HepG2 (cell line): ENCODE data around the gene THEM4. TPM values are rescaled to one million over a fixed set of nuclear protein-coding genes. Genes with fewer than 3 reads are reported as not detected.

Experiments used
- ATAC-seq: fragments of 200-7000 bp; cut with Tn5 transposase; 3 replicates; pipeline ENCODE4 v1.9.1; 2020; ENCODE audit warnings: mild to moderate bottlenecking, moderate library complexity
- BruUV-seq: library from RNA; stranded (reverse); fragments of 400-500 nt; replicated peaks from 2 replicates; lab custom pipeline; 2021; lab: Mats Ljungman, UMichigan
- CTCF ChIA-PET: fragments of 300-600 bp; formaldehyde crosslinking; extraction: SDS; loops from one replicate; lab custom pipeline; 2021; ENCODE audit warnings: low total read pairs, inconsistent platforms, low intra/inter-chr PET ratio; lab: Yijun Ruan, JAX
- POLR2A ChIA-PET: fragments of 350-600 bp; sonication (Branson Sonifier 250); formaldehyde crosslinking; loops from one replicate; lab custom pipeline; 2020; ENCODE audit warnings: antibody characterized with exemption, inconsistent platforms; lab: Yijun Ruan, JAX
- DNase-seq: peaks from one replicate; pipeline ENCODE4 v3.0.0-alpha.2; 2015; ENCODE audit warnings: low spot score
- FAIRE-seq: peaks from 3 replicates; lab custom pipeline; 2011; peaks lifted over from hg19 to GRCh38; lab: Jason Lieb, UNC
- H2AFZ ChIP-seq: one replicate; pipeline ENCODE4 v1.6.1; 2011; ENCODE audit warnings: low read length, inconsistent platforms
- H3K27ac ChIP-seq: fragments of 300-600 bp; 3 replicates; pipeline ENCODE4 v1.8.0; 2011; ENCODE audit warnings: mixed run types, mild to moderate bottlenecking, mixed read lengths, low read length, inconsistent platforms; ENCODE audit not compliant: insufficient read depth; ENCODE audit errors: extremely low read length
- H3K27me3 ChIP-seq, 2 experiments: fragments of 200-600 bp in 1 of 2; 2 replicates in 1 of 2; 3 replicates in 1 of 2; pipeline versions ENCODE4 v1.6.0 to v1.8.0; 2011; ENCODE audit warnings: low read length in 2 of 2, mild to moderate bottlenecking in 2 of 2, moderate library complexity in 2 of 2, inconsistent platforms in 1 of 2; ENCODE audit not compliant: insufficient read depth in 2 of 2, control insufficient read depth in 1 of 2
- H3K36me3 ChIP-seq, 2 experiments: fragments of 200-600 bp in 1 of 2; replicated peaks in 1 of 2; 2 replicates in 1 of 2; 3 replicates in 1 of 2; pipeline versions ENCODE4 v1.5.1 to v1.8.0; 2011; ENCODE audit warnings: low read length in 2 of 2, inconsistent platforms in 1 of 2; ENCODE audit not compliant: insufficient read depth in 2 of 2, control insufficient read depth in 1 of 2
- H3K4me1 ChIP-seq: 2 replicates; pipeline ENCODE4 v1.5.1; 2012; ENCODE audit warnings: low read length, inconsistent platforms; ENCODE audit not compliant: insufficient read depth
- H3K4me2 ChIP-seq: 2 replicates; pipeline ENCODE4 v1.6.0; 2011; ENCODE audit warnings: low read depth, low read length, inconsistent platforms
- H3K4me3 ChIP-seq, 3 experiments: fragments of 200-600 bp in 1 of 3; sonication (generic), shearing (Covaris generic) in 1 of 3; replicated peaks in 1 of 3; 2 replicates each; pipeline ENCODE4 v1.5.1; 2011 to 2016; ENCODE audit warnings: low read length in 3 of 3, inconsistent platforms in 2 of 3, low read depth in 2 of 3, mild to moderate bottlenecking in 2 of 3, control low read depth in 1 of 3, mixed read lengths in 1 of 3; ENCODE audit not compliant: insufficient read depth in 1 of 3
- H3K79me2 ChIP-seq: one replicate; pipeline ENCODE4 v1.6.1; 2011; ENCODE audit warnings: low read length, inconsistent platforms; ENCODE audit not compliant: insufficient read depth
- H3K9ac ChIP-seq: 2 replicates; pipeline ENCODE4 v1.6.0; 2011; ENCODE audit warnings: mild to moderate bottlenecking, low read depth, low read length, inconsistent platforms; ENCODE audit not compliant: insufficient read depth
- H3K9me3 ChIP-seq: 2 replicates; pipeline ENCODE4 v1.5.1; 2012; ENCODE audit warnings: mild to moderate bottlenecking, low read length
- H4K20me1 ChIP-seq: 2 replicates; pipeline ENCODE4 v1.6.0; 2011; ENCODE audit warnings: inconsistent platforms, mild to moderate bottlenecking, low read length, moderate library complexity; ENCODE audit not compliant: insufficient read depth
- AGO2 ChIP-seq: fragments of 200-400 bp; formaldehyde crosslinking; optimal IDR thresholded peaks from 2 replicates; pipeline ENCODE3; 2017; ENCODE audit warnings: mild to moderate bottlenecking, low read depth, low read length, moderate library complexity
- CEBPB ChIP-seq: IDR thresholded peaks from 2 replicates; pipeline ENCODE4 v1.6.1; 2011; ENCODE audit warnings: low read depth, low read length, improper control_type of control experiment, borderline replicate concordance
- FOSL2 ChIP-seq: sonication (generic); formaldehyde crosslinking; IDR thresholded peaks from 2 replicates; pipeline ENCODE4 v1.4.0; 2020; ENCODE audit warnings: missing genetic modification reagents
- PCBP2 ChIP-seq: fragments of 200-400 bp; formaldehyde crosslinking; optimal IDR thresholded peaks from 2 replicates; pipeline ENCODE3; 2018; ENCODE audit warnings: low read length, low read depth; ENCODE audit not compliant: poor library complexity, severe bottlenecking
- RFX1 ChIP-seq: fragments of 450-650 bp; IDR thresholded peaks from 2 replicates; pipeline ENCODE4 v1.6.1; 2017
- ZFP90 ChIP-seq: sonication (generic); formaldehyde crosslinking; IDR thresholded peaks from 2 replicates; pipeline ENCODE4 v1.8.0; 2022; ENCODE audit warnings: missing genetic modification reagents, mild to moderate bottlenecking, inconsistent platforms, borderline replicate concordance
- ZNF572 ChIP-seq: sonication (generic); formaldehyde crosslinking; IDR thresholded peaks from 2 replicates; pipeline ENCODE4 v1.5.1; 2020; ENCODE audit warnings: mild to moderate bottlenecking, missing genetic modification reagents
- WGBS: methylation state at CpG from one replicate; pipeline ENCODE4 v1.1.6; 2017; ENCODE audit warnings: low lambda C conversion rate; 5-methylcytosine and 5-hydroxymethylcytosine counted together
- in situ Hi-C: cut with HindIII; loops from 2 replicates; pipeline ENCODE4 v1.10.0; 2017; ENCODE audit warnings: low pct_unique_long_range_greater_than_20kb; ENCODE audit not compliant: extremely low pct_ligation_motif_present
- intact Hi-C: fragments of 100-400 bp; cut with micrococcal nuclease; formaldehyde crosslinking; loops from one replicate; pipeline ENCODE4 v1.10.0; 2022; ENCODE audit not compliant: unreplicated experiment
- polyA plus RNA-seq, 8 experiments: library from polyadenylated mRNA; depleted of rRNA in 3 of 8; stranded (reverse) in 7 of 8; unstranded in 1 of 8; fragments of >200 nt; fragmentation: Illumina TruSeq in 4 of 8; extraction: Trizol in 4 of 8; gene quantifications; 2 replicates each; pipeline versions ENCODE4 v1.2.1 to v1.2.3, GENCODE V29; 2011 to 2016; ENCODE audit warnings: low read depth in 4 of 8, missing spikeins in 1 of 8, mixed read lengths in 1 of 8; ENCODE audit not compliant: insufficient read depth in 1 of 8
- total RNA-seq, 5 experiments: library from RNA; depleted of rRNA; stranded (reverse); fragments of >200 nt; fragmentation: Illumina TruSeq; extraction: Trizol; gene quantifications; 2 replicates each; pipeline ENCODE4 v1.2.3, GENCODE V29; 2016; ENCODE audit warnings: low read depth in 1 of 5

Gene THEM4
- total and polyA plus RNA-seq, 2 of the 13 experiments (the other 11 are each of a cell fraction or from before 2014, with no cell fraction given): 10.9 to 13.9 TPM

DNA sequence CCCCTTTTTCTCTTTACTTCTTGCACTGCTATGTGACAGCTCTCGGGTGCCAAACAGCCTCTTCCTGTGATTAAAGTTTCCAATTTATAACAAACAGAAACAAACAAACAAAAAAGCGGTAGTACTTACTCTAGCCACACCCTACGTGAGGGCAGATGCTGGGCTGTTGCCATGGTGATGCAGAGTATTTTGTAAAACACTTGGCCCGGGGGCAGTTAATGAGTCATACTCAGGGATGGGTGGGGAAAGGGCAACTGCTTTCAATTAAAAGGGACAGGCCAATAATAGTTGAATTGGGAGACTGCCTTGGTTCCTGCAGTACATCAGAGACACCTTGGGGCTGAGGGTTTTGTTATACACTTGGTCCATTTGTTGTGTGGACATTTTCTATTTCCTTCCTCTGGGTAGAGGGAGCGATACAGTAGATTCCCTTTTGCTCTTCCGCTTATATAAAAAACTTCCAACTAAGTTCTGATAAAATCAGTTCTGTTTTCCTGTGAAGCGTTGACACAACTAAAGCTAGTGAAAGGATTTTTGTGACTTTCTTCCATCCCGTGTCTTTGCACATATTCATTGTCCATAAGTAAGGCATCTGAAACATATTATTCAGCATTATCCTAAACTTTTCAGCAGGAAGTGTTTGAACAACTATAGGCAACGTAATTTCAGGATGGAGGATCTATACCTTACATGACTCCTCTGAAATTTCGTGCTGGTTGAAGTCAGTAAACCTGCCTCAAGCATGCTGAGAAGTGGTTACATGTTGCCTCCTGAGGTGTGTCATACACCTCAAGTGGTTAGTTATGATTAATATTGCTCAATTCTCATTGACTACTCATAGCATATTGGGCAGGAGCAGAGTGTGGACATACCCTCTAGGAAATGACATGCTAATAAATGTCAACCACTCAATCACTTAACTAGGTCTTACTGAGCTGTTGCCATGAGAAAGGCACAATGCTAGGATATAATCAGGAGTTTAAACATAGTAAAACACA is 36.7 kb upstream of the THEM4 start:
- H3K9me3 ChIP-seq: no peaks in the 10 kb centered on the region
- no peaks in the 10 kb centered on the region for H4K20me1 ChIP-seq
- no peak overlapping the region for H2AFZ ChIP-seq
- in situ Hi-C loops: no loop called here
- H3K4me2 ChIP-seq: no peak overlapping the region
- ChIA-PET POLR2A (no interaction called here), CTCF (no interaction called here)
- 24% methylated on average over 10 of the region's 10 CpGs for WGBS
- peaks cover 5% of the 10 kb centered on the region for H3K4me1 ChIP-seq
- peak; percentile 20 for DNase-seq
- H3K36me3 ChIP-seq: no peaks in the 10 kb centered on the region
- TF ChIP-seq FOSL2 (CRISPR knock-in tag) (0 out of 2 replicates have a peak, but pooled peaks have one; percentile 10), PCBP2 (no peak), AGO2 (no peak), ZFP90 (no peak), ZNF572 (CRISPR knock-in tag) (no peak), CEBPB (0 out of 2 replicates have a peak, but pooled peaks have one; percentile 11), RFX1 (peak; percentile 32; the same call in 1 of the 2 replicates)
- no peaks in the 10 kb centered on the region; a peak in 2 of 5 replicates for H3K27me3 ChIP-seq
- H3K4me3 ChIP-seq: no peak overlapping the region
- H3K9ac ChIP-seq: no peak overlapping the region
- intact Hi-C loops: no loop called here
- no peak for ATAC-seq
- H3K27ac ChIP-seq: no peak overlapping the region
- no TSS peak for BruUV-seq
- no peaks in the 10 kb centered on the region for H3K79me2 ChIP-seq
- FAIRE-seq: no peak
